Memory B cell (primary cell): Measurements from ENCODE around the gene BHLHE23.

Source experiments
- ATAC-seq: fragments of 150-1000 bp; cut with Tn5 transposase; 2 replicates; pipeline ENCODE4 v1.10.0; 2021; ENCODE audit warnings: low read depth, mild to moderate bottlenecking, moderate library complexity
- DNase-seq, 2 donors: peaks; one replicate each; pipeline ENCODE4 v3.0.0; 2022; ENCODE audit warnings: low spot score in 2 of 2
- H3K27ac Mint-ChIP-seq: one replicate; pipeline ENCODE4 v1.8.0; 2022; ENCODE audit warnings: mild to moderate bottlenecking, moderate library complexity, mixed read lengths
- H3K27me3 Mint-ChIP-seq: one replicate; pipeline ENCODE4 v1.8.0; 2022; ENCODE audit warnings: mixed read lengths
- H3K36me3 Mint-ChIP-seq: one replicate; pipeline ENCODE4 v1.8.0; 2022; ENCODE audit warnings: mild to moderate bottlenecking, mixed read lengths
- H3K4me1 Mint-ChIP-seq: one replicate; pipeline ENCODE4 v1.8.0; 2022; ENCODE audit warnings: mixed read lengths
- H3K4me3 Mint-ChIP-seq: one replicate; pipeline ENCODE4 v1.8.0; 2022; ENCODE audit warnings: mild to moderate bottlenecking, moderate library complexity, mixed read lengths
- H3K9me3 Mint-ChIP-seq: one replicate; pipeline ENCODE4 v1.8.0; 2022; ENCODE audit warnings: mixed read lengths

The BHLHE23 gene

DNA sequence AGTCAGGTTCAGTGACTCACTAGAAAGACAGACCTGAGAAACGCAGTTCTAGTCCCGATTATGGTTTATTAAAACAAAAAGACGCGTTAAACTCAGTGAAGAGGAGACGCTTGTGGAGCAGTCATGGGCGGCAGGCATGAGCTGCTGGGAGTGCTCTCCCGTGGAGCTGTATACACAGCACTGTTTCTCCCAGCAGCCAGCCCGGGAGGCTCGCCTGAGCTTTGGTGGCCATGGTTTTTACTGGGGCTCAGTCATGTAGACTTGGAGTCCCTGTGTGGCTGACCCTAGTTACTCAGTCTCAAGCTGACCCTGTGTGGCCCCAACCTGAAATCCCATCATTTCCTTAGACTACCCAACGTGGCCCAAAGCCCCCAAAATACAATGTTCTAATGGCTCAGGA lies 41.2 kb upstream of the BHLHE23 start:
- Mint-ChIP-seq H3K27ac (no peak overlapping the region), H3K27me3 (peaks cover 7% of the 10 kb centered on the region), H3K36me3 (no peaks in the 10 kb centered on the region), H3K9me3 (peaks cover 2% of the 10 kb centered on the region), H3K4me3 (no peak overlapping the region), H3K4me1 (no peaks in the 10 kb centered on the region)
- DNase-seq (no peak), ATAC-seq (no peak)

DNA sequence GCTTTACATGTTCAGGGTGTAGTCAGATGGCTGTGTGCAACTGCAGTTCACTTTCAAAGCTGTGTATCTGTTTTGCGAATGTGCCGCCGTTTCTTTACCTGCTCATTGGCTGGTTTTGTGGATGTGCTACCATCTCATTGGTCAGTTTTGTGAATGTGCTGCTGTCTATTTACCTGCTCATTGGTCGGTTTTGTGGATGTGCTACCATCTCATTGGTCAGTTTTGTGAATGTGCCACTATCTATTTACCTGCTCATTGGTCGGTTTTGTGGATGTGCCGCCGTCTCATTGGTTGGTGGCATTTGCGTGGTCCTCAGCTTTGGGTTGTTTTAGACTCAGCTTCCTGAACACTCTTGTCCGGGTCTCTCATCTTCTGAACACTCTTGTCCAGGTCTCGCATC lies 40.5 kb upstream of the BHLHE23 start:
- Mint-ChIP-seq H3K9me3 (peaks cover 2% of the 10 kb centered on the region), H3K36me3 (no peaks in the 10 kb centered on the region), H3K4me3 (no peak overlapping the region), H3K27me3 (peaks cover 9% of the 10 kb centered on the region), H3K27ac (no peak overlapping the region), H3K4me1 (no peaks in the 10 kb centered on the region)
- DNase-seq = no peak
- ATAC-seq = no peak

DNA sequence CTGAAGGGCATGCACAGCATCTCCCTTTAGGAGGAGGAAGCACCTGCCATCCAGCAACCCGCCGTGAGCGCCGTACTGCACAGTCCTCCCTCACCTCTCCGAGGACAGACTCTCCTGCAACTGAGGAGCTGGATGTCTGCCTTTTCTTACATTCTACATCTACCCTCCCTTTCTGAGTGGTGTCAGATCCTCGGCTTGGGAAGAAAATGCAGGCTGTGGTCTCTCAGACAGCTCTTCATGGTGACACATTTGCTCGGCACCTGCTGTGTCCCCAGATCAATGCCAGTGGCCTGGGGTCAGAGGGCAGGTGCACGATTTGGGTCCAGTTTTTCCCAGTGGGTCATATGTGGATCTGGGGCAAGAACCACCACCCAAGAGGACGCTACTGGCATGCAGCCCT lies 40.1 kb upstream of the BHLHE23 start:
- H3K27ac Mint-ChIP-seq = no peak overlapping the region
- H3K4me1 Mint-ChIP-seq = no peaks in the 10 kb centered on the region
- ATAC-seq (no peak), DNase-seq (no peak)
- H3K9me3 Mint-ChIP-seq = peaks cover 2% of the 10 kb centered on the region
- no peaks in the 10 kb centered on the region for H3K36me3 Mint-ChIP-seq
- H3K27me3 Mint-ChIP-seq = peaks cover 12% of the 10 kb centered on the region
- no peak overlapping the region for H3K4me3 Mint-ChIP-seq

DNA sequence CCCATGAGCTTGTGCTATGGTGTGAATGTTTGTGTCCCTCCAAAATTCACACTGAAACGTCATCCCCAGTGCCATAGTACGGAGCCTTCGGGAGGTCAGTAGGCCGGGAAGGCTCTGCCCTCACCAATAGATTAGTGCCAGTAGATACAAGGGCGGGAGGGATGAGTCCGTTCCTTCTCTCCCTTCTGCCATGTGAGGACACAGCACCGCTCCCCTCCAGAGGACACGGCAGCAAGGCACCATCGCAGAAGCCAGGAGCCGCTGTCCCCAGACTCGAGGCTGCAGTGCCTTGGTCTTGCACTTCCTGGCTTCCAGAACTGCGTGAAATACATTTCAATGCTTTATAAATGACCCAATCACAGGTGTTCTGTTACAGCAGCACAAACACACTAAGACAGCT lies 39.2 kb upstream of the BHLHE23 start:
- Mint-ChIP-seq H3K9me3 (peaks cover 2% of the 10 kb centered on the region), H3K4me3 (no peak overlapping the region), H3K27ac (no peak overlapping the region), H3K27me3 (peaks cover 12% of the 10 kb centered on the region), H3K36me3 (no peaks in the 10 kb centered on the region), H3K4me1 (no peaks in the 10 kb centered on the region)
- DNase-seq = no peak
- ATAC-seq = no peak

DNA sequence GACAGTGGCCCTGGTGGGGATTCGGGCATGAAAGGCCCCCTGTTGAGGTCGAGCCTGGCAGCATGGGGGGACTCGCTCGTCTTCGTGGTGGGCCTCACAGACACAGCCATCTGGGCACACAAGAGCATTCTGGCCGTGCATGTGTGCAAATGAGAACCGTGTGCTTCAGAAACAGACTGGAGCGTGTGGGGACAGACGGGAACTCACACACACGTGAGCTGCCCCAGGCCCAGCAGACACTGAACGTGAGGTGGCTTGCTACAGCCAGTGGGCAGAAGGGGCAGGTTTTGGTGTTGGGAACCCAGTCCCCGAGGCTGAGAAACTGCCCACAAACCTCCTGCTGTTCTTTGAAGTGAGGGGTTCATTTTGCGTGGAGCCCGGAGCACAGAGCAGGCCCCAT lies 38.6 kb upstream of the BHLHE23 start:
- H3K27me3 Mint-ChIP-seq = peaks cover 12% of the 10 kb centered on the region

DNA sequence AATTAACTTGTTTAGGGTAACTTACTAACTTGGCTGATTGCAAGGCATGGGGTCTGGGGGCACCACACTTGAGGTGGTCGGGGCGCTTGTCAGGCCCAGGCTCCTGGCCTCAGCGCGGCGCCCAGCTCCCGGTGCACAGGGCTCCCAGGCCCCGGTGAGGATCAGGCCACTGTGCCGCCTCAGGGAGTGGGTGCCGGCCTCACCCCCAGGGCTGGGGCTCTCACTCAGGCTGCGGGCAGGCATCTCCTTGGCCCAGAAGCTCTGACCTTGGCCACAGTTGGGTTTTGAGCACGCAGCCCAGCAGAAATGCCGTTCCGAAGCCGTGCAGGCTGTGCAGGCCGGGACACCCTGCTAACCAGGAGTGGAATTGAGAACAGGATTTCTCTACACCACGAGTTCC lies 37.8 kb upstream of the BHLHE23 start:
- peaks cover 2% of the 10 kb centered on the region for H3K9me3 Mint-ChIP-seq
- H3K27me3 Mint-ChIP-seq = peaks cover 15% of the 10 kb centered on the region
- no peaks in the 10 kb centered on the region for H3K36me3 Mint-ChIP-seq
- no peak overlapping the region for H3K4me3 Mint-ChIP-seq
- ATAC-seq (no peak), DNase-seq (no peak)
- H3K4me1 Mint-ChIP-seq = no peaks in the 10 kb centered on the region
- H3K27ac Mint-ChIP-seq = no peak overlapping the region

More for the DNA sequence above, 38.6 kb upstream of the BHLHE23 start:
- ATAC-seq (no peak), DNase-seq (no peak)
- Mint-ChIP-seq H3K4me1 (no peaks in the 10 kb centered on the region), H3K36me3 (no peaks in the 10 kb centered on the region), H3K4me3 (no peak overlapping the region), H3K27ac (no peak overlapping the region), H3K9me3 (peaks cover 2% of the 10 kb centered on the region)

DNA sequence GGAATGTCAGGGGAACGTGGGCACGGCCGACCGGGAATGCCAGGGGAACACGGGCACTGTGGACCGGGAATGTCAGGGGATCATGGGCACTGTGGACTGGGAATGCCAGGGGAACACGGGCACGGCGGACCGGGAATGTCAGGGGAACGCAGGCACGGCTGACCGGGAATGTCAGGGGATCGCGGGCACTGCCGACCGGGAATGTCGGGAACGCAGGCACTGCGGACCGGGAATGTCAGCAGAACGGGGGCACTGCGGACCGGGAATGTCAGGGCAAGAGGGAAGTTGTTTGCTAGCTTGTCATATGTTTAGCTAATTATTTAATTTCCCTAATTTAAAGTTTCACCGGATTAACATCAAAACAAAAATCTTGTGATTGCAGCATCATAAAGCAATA lies 37.4 kb upstream of the BHLHE23 start:
- no peak overlapping the region for H3K27ac Mint-ChIP-seq
- ATAC-seq (no peak), DNase-seq (no peak)
- H3K4me1 Mint-ChIP-seq = no peaks in the 10 kb centered on the region
- H3K27me3 Mint-ChIP-seq = peaks cover 18% of the 10 kb centered on the region
- no peak overlapping the region for H3K4me3 Mint-ChIP-seq
- no peaks in the 10 kb centered on the region for H3K36me3 Mint-ChIP-seq
- H3K9me3 Mint-ChIP-seq = peaks cover 1% of the 10 kb centered on the region

DNA sequence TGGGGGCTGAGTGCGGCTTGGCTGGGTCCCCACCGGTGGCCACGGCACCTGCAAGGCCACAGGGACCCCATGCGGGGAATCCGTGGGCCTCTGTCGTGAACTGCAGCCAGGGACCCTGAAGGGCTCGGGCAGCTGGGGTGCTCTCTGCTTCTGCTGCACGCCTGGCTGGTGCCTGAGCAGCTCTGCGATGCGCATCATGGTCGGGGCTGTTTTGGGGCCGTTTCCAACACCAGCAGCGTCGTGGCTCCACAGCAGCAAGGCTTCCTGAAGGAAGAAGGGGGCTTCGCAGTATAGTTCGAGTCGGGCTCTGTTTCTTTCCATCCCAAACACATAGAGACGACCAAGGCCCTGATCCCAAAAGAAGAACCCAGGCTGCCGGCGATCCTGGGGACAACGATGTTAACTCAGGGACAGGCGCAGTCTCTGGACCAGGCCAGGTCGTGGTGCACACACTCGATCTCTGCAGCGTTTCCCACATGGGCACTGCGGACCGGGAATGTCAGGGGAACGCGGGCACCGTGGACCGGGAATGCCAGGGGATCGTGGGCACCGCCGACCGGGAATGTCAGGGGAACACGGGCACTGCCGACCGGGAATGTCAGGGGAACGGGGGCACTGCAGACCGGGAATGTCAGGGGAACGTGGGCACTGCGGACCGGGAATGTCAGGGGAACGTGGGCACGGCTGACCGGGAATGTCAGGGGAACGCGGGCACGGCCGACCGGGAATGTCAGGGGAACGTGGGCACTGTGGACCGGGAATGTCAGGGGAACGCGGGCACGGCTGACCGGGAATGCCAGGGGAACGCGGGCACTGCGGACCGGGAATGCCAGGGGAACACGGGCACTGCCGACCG lies 36.8 kb upstream of the BHLHE23 start:
- Mint-ChIP-seq H3K4me1 (no peaks in the 10 kb centered on the region), H3K27ac (no peak overlapping the region), H3K36me3 (no peaks in the 10 kb centered on the region), H3K9me3 (no peaks in the 10 kb centered on the region), H3K27me3 (peaks cover 18% of the 10 kb centered on the region), H3K4me3 (no peak overlapping the region)
- ATAC-seq (no peak), DNase-seq (no peak)

DNA sequence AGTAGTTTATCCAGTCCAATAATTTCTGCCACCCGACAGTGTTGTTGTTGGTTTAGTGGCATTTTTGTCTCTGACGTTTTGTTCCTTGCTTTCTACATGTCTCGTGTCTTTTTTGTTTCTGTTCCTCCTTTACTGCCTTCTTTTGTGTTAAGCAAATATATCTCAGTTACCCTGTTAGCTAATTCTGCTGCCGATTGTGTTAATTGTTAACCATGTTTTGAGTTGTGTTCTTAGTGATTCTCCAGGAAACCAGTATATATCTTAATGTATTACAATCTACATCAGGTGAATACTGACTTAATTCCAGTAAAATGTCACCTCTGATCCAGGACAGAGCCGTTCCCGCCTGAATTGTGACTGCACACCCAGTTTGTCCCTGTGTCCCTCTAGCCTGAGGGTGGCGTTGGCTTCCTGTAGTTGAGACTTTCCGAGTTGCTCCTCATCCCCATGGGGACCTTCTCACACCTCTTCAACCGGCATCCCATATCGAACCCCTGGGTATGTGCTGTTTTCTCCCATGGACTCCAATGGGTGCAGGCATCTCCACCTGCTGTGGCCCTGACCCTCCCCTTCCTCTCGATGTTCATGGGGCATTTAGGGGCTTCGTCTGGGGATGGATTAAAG lies 35.8 kb upstream of the BHLHE23 start:
- no peak for DNase-seq
- Mint-ChIP-seq H3K4me3 (no peak overlapping the region), H3K27me3 (peaks cover 18% of the 10 kb centered on the region), H3K9me3 (no peaks in the 10 kb centered on the region), H3K36me3 (no peaks in the 10 kb centered on the region), H3K27ac (no peak overlapping the region), H3K4me1 (no peaks in the 10 kb centered on the region)
- ATAC-seq = peak; percentile 31

DNA sequence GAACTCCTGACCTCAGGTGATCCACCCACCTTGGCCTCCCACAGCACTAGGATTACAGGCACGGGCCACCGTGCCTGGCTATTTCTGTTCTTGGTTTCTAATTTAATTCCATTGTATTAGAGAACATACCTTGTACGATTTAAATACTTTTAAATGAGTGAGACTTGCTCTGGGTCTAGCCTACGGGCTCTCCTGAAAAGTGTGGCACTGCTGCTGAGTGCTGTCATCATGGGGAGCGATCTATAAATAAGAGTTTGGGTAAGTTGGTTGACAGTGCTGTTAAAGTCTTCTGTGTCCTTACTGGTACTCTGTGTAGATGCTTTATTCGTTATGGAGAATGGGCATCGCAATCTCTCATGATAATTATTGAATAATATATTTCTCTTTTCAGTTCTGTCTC lies 35.0 kb upstream of the BHLHE23 start:
- Mint-ChIP-seq H3K36me3 (no peaks in the 10 kb centered on the region), H3K4me1 (no peaks in the 10 kb centered on the region), H3K9me3 (no peaks in the 10 kb centered on the region), H3K27me3 (peaks cover 21% of the 10 kb centered on the region), H3K4me3 (no peak overlapping the region), H3K27ac (no peak overlapping the region)
- ATAC-seq (no peak), DNase-seq (no peak)

DNA sequence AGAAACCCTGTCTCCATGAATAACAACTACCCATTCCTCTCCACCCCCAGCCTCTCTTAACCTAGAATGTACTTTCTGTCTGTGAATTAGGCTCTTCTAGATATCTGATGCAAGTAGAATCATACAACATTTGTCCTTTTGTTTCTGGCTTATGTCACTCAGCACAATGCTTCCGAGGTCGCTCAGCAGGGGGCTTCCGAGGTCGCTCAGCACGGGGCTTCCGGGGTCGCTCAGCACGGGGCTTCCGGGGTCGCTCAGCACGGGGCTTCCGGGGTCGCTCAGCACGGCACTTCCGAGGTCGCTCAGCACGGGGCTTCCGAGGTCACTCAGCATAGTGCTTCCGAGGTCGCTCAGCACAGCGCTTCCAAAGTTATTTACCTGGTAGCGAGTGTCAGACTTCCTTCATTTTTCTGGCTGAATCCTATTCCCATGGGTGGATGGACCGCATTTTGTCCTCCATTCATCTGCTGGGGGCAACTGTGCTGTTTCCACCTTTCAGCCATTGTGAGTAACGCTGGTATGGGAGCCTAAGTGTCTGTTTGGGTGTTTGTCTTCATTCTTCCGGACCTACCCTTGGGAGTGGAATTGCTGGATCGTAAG lies 31.0 kb upstream of the BHLHE23 start:
- H3K27me3 Mint-ChIP-seq = peaks cover 20% of the 10 kb centered on the region

DNA sequence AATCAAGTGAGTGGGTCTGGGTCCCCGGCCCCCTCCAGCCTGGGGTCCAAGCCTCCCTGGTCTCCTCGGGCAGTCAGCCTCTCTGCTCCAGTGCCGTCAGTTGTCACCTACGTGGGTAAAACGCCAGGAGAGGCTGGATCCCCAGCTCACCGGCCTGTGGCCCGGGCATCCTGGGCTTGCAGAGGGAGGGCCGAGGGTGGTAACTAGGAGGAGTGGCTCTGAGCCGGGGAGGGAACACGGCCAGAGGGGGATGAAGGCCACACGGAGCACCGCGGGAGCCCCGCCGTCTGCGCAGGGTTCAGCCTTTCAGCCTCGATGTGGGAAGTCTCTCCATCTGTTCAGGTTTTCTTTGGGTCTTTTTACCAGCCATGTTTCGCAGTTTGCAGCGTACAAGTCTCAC lies 29.5 kb upstream of the BHLHE23 start:
- ATAC-seq (no peak), DNase-seq (no peak)
- Mint-ChIP-seq H3K4me1 (peaks cover 2% of the 10 kb centered on the region), H3K27ac (no peak overlapping the region), H3K36me3 (no peaks in the 10 kb centered on the region), H3K4me3 (no peak overlapping the region), H3K27me3 (peaks cover 17% of the 10 kb centered on the region), H3K9me3 (no peaks in the 10 kb centered on the region)

More for the DNA sequence above, 31.0 kb upstream of the BHLHE23 start:
- ATAC-seq = no peak
- Mint-ChIP-seq H3K4me1 (peaks cover 2% of the 10 kb centered on the region), H3K27ac (no peak overlapping the region), H3K9me3 (no peaks in the 10 kb centered on the region), H3K36me3 (no peaks in the 10 kb centered on the region), H3K4me3 (no peak overlapping the region)
- DNase-seq = no peak

DNA sequence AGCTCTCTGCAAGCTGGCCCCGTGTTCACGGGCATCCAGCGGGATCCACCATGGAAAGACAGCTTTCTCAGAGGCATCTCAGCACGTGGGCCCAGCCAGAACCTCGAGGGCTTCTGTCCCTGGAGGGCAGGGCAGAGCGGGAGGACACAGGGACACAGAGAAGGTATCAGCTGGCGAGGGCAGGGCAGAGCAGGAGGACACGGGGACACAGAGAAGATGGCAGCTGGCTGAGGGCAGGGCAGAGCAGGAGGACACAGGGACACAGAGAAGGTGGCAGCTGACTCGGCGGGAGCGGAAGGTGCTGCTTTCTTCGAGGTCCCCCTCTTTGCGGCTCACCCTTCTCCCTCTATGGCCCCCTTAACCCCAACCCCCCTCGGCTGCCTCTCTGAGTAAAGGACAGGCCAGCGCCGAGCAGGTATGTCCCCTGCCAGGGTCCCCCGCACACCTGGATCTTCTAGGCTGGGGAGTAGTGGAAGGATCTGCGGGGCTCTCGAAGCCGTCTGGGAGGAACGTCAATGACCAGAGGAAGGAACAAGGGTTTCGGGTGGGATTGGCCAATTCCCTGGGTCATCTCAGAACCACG lies 28.9 kb upstream of the BHLHE23 start:
- ATAC-seq (no peak), DNase-seq (no peak)
- peaks cover 2% of the 10 kb centered on the region for H3K4me1 Mint-ChIP-seq
- H3K27ac Mint-ChIP-seq = no peak overlapping the region
- H3K9me3 Mint-ChIP-seq = no peaks in the 10 kb centered on the region
- H3K36me3 Mint-ChIP-seq = no peaks in the 10 kb centered on the region
- H3K4me3 Mint-ChIP-seq = no peak overlapping the region
- H3K27me3 Mint-ChIP-seq = peaks cover 17% of the 10 kb centered on the region
